GM19240 (cell line): ENCODE results near the gene MARK1.
"Not testable (repeated sequence)": the region's sequence is repeated elsewhere in the genome, so short reads cannot be mapped to it uniquely, and the experiment has no call there.

Source experiments
- DNase-seq: peaks from one replicate; pipeline ENCODE4 v3.0.0; 2011; ENCODE audit warnings: low spot score; ENCODE audit not compliant: insufficient read length

The MARK1 gene

GRCh38 chr1:220605651-220606050, 77.7 kb downstream of the MARK1 start:
- DNase-seq, result not testable (repeated sequence)

- DNase-seq, result not testable (repeated sequence)
Observed at GRCh38 chr1:220611100-220611499, 83.2 kb downstream of the MARK1 start.

GRCh38 chr1:220616836-220617235, 88.9 kb downstream of the MARK1 start:
- DNase-seq, result no peak

- DNase-seq, result no peak
Observed at GRCh38 chr1:220628431-220628830, 100.5 kb downstream of the MARK1 start.

- no peak for DNase-seq
Observed at GRCh38 chr1:220631238-220631815, 103.4 kb downstream of the MARK1 start.

- DNase-seq, result no peak
Observed at GRCh38 chr1:220637759-220638158, 109.8 kb downstream of the MARK1 start.

GRCh38 chr1:220642285-220642684, 114.3 kb downstream of the MARK1 start:
- no peak for DNase-seq

- no peak for DNase-seq
Observed at GRCh38 chr1:220652995-220653394, 125.1 kb downstream of the MARK1 start.

GRCh38 chr1:220655509-220655908, 127.6 kb downstream of the MARK1 start:
- peak; percentile 3 for DNase-seq

GRCh38 chr1:220655961-220656740, 128.2 kb downstream of the MARK1 start:
- DNase-seq, result no peak

GRCh38 chr1:220666349-220666748, 138.4 kb downstream of the MARK1 start:
- no peak for DNase-seq

- no peak for DNase-seq
Observed at GRCh38 chr1:220669005-220669404, 141.1 kb downstream of the MARK1 start.

- no peak for DNase-seq
Observed at GRCh38 chr1:220670365-220670764, 142.4 kb downstream of the MARK1 start.

- DNase-seq, result no peak
Observed at GRCh38 chr1:220673921-220674320, 146.0 kb downstream of the MARK1 start.

- DNase-seq, result no peak
Observed at GRCh38 chr1:220677251-220677650, 149.3 kb downstream of the MARK1 start.

GRCh38 chr1:220680085-220680687, 152.2 kb downstream of the MARK1 start:
- DNase-seq, result peak; percentile 39

GRCh38 chr1:220681220-220681880, 153.4 kb downstream of the MARK1 start:
- no peak for DNase-seq

GRCh38 chr1:220682901-220683576, 155.1 kb downstream of the MARK1 start:
- DNase-seq, result no peak

GRCh38 chr1:220683716-220684115, 155.8 kb downstream of the MARK1 start:
- not testable (repeated sequence) for DNase-seq

GRCh38 chr1:220684890-220685289, 157.0 kb downstream of the MARK1 start:
- no peak for DNase-seq

GRCh38 chr1:220685879-220686278, 157.9 kb downstream of the MARK1 start:
- DNase-seq, result no peak
